Endothelial cell of umbilical vein (primary cell): ENCODE measurements around the gene SCN1B. TPM values are rescaled to one million over a fixed set of nuclear protein-coding genes. Genes with fewer than 3 reads are reported as not detected.

Experiments used
- BruUV-seq: library from RNA; stranded (reverse); fragments of 400-500 nt; replicated peaks from 2 replicates; lab custom pipeline; 2021; lab: Mats Ljungman, UMichigan
- CTCF ChIA-PET: fragments of 300-600, 350-600 bp; sonication (Branson Sonifier 250); formaldehyde crosslinking; loops from one replicate; lab custom pipeline; 2021; ENCODE audit warnings: antibody characterized with exemption, inconsistent platforms; lab: Charles Lee
- POLR2A ChIA-PET: fragments of 300-600, 350-600 bp; sonication (Branson Sonifier 250); formaldehyde crosslinking; loops from one replicate; lab custom pipeline; 2021; ENCODE audit warnings: antibody characterized with exemption, inconsistent platforms; lab: Charles Lee
- DNase-seq: peaks from one replicate; pipeline ENCODE4 v3.0.0-alpha.2; 2011; ENCODE audit warnings: low read depth, low spot score
- FAIRE-seq: peaks from 2 replicates; lab custom pipeline; 2011; peaks lifted over from hg19 to GRCh38; lab: Jason Lieb, UNC
- H2AFZ ChIP-seq: 2 replicates; pipeline ENCODE4 v1.6.0; 2012; ENCODE audit warnings: low read depth, low read length, control low read depth, inconsistent platforms
- H3K27ac ChIP-seq: 2 replicates; pipeline ENCODE4 v1.5.1; 2011; ENCODE audit warnings: low read depth, mild to moderate bottlenecking, control low read depth, low read length, moderate library complexity; ENCODE audit not compliant: insufficient read depth
- H3K27me3 ChIP-seq, 2 experiments: 2 replicates each; pipeline versions ENCODE4 v1.6.0 to v1.6.1; 2011; ENCODE audit warnings: low read length in 2 of 2, mixed read lengths in 1 of 2; ENCODE audit not compliant: control insufficient read depth in 2 of 2, insufficient read depth in 2 of 2
- H3K36me3 ChIP-seq, 2 experiments: 2 replicates in 1 of 2; 3 replicates in 1 of 2; pipeline ENCODE4 v1.5.1; 2011; ENCODE audit warnings: low read length in 2 of 2, mild to moderate bottlenecking in 1 of 2, moderate library complexity in 1 of 2; ENCODE audit not compliant: control insufficient read depth in 2 of 2, insufficient read depth in 2 of 2; ENCODE audit errors: extremely low read depth in 1 of 2
- H3K4me1 ChIP-seq: 3 replicates; pipeline ENCODE4 v1.5.1; 2011; ENCODE audit warnings: mild to moderate bottlenecking, low read length; ENCODE audit not compliant: control insufficient read depth, insufficient read depth; ENCODE audit errors: extremely low read depth
- H3K4me2 ChIP-seq: 2 replicates; pipeline ENCODE4 v1.6.1; 2011; ENCODE audit warnings: low read length, control low read depth, mixed read lengths; ENCODE audit not compliant: insufficient read depth
- H3K4me3 ChIP-seq, 3 experiments: fragments of 200-600 bp in 1 of 3; sonication (generic), shearing (Covaris generic) in 1 of 3; replicated peaks in 1 of 3; 2 replicates each; pipeline ENCODE4 v1.5.1; 2011 to 2016; ENCODE audit warnings: control low read depth in 3 of 3, low read length in 3 of 3, mild to moderate bottlenecking in 2 of 3, inconsistent platforms in 1 of 3, low read depth in 1 of 3, moderate library complexity in 1 of 3; ENCODE audit not compliant: insufficient read depth in 1 of 3
- H3K79me2 ChIP-seq: 2 replicates; pipeline ENCODE4 v1.6.0; 2012; ENCODE audit warnings: low read length, inconsistent platforms; ENCODE audit not compliant: control insufficient read depth, insufficient read depth
- H3K9ac ChIP-seq: replicated peaks from 2 replicates; pipeline ENCODE3; 2011; ENCODE audit warnings: low read length, control low read depth; ENCODE audit not compliant: insufficient read depth; ENCODE audit errors: extremely low read depth
- H3K9me1 ChIP-seq: replicated peaks from 3 replicates; pipeline ENCODE4 v1.6.0; 2011; ENCODE audit warnings: mild to moderate bottlenecking, low read length; ENCODE audit not compliant: control insufficient read depth, insufficient read depth; ENCODE audit errors: extremely low read depth
- H3K9me3 ChIP-seq: replicated peaks from 2 replicates; pipeline ENCODE4 v1.5.1; 2012; ENCODE audit warnings: low read length, inconsistent platforms; ENCODE audit not compliant: control insufficient read depth, insufficient read depth
- H4K20me1 ChIP-seq: replicated peaks from 2 replicates; pipeline ENCODE3; 2011; ENCODE audit warnings: mild to moderate bottlenecking, low read length; ENCODE audit not compliant: control insufficient read depth, insufficient read depth; ENCODE audit errors: extremely low read depth
- CTCF ChIP-seq, 2 donors: IDR thresholded peaks; 1 replicate in 1 of 2; 2 replicates in 1 of 2; pipeline ENCODE4 v1.5.1; 2011; ENCODE audit warnings: low read length in 2 of 2, mild to moderate bottlenecking in 2 of 2, moderate library complexity in 2 of 2, control low read depth in 1 of 2, inconsistent platforms in 1 of 2, low read depth in 1 of 2; ENCODE audit not compliant: insufficient read depth in 1 of 2; ENCODE audit errors: extremely low read depth in 1 of 2
- EZH2 ChIP-seq: IDR thresholded peaks from 2 replicates; pipeline ENCODE4 v1.6.1; 2012; ENCODE audit warnings: borderline replicate concordance, low read depth, mild to moderate bottlenecking, moderate library complexity, low read length, inconsistent platforms; ENCODE audit not compliant: severe bottlenecking
- FOS ChIP-seq: IDR thresholded peaks from 2 replicates; pipeline ENCODE4 v1.6.1; 2011; ENCODE audit warnings: mild to moderate bottlenecking, low read length, moderate library complexity, borderline replicate concordance; ENCODE audit not compliant: insufficient read depth
- GATA2 ChIP-seq: IDR thresholded peaks from 2 replicates; pipeline ENCODE4 v1.7.0; 2011; ENCODE audit warnings: low read depth, mild to moderate bottlenecking, moderate library complexity, mixed read lengths, low read length; ENCODE audit not compliant: insufficient read length, insufficient read depth
- JUN ChIP-seq: IDR thresholded peaks from 2 replicates; pipeline ENCODE4 v1.6.1; 2011; ENCODE audit warnings: borderline replicate concordance, low read depth; ENCODE audit not compliant: insufficient read length, insufficient read depth
- MAX ChIP-seq: IDR thresholded peaks from 2 replicates; pipeline ENCODE4 v1.6.1; 2011; ENCODE audit not compliant: insufficient read depth, insufficient read length
- MYC ChIP-seq: IDR thresholded peaks from one replicate; pipeline ENCODE4 v1.6.1; 2011; ENCODE audit warnings: mild to moderate bottlenecking, low read depth, low read length
- POLR2A ChIP-seq: IDR thresholded peaks from 2 replicates; pipeline ENCODE4 v1.6.1; 2012; ENCODE audit warnings: low read depth, mild to moderate bottlenecking, control low read depth, low read length
- POLR2AphosphoS5 ChIP-seq: IDR thresholded peaks from 2 replicates; pipeline ENCODE4 v1.6.1; 2012; ENCODE audit warnings: low read depth, mild to moderate bottlenecking, control low read depth, low read length, moderate library complexity; ENCODE audit not compliant: insufficient read depth
- dilution Hi-C: fragments of 300-500 bp; cut with MboI; formaldehyde crosslinking; loops from one replicate; pipeline ENCODE4 v1.15.0; 2019; ENCODE audit warnings: low sequenced_read_pairs; ENCODE audit not compliant: extremely low pct_ligation_motif_present
- intact Hi-C: fragments of 100-400 bp; cut with micrococcal nuclease; formaldehyde crosslinking; loops from one replicate; pipeline ENCODE4 v1.10.0; 2022
- polyA plus RNA-seq, 4 experiments: library from polyadenylated mRNA; depleted of rRNA in 3 of 4; stranded (reverse) in 3 of 4; unstranded in 1 of 4; fragments of >200 nt; gene quantifications; 2 replicates each; pipeline versions ENCODE4 v1.2.1 to v1.2.3, GENCODE V29; 2011 to 2012; ENCODE audit warnings: missing spikeins in 1 of 4
- total RNA-seq: library from RNA; stranded (reverse); gene quantifications from 2 replicates; pipeline ENCODE4 v1.2.3, GENCODE V29; 2021

Gene SCN1B
- total and polyA plus RNA-seq, 2 donors (not counting 3 experiments of a cell fraction or from before 2014, with no cell fraction given) = 11.2 to 14.2 TPM

GRCh38 chr19:35066121-35066520 is 35.9 kb downstream of the SCN1B start:
- dilution Hi-C loops (no loop called here), intact Hi-C loops (no loop called here)
- no peaks in the 10 kb centered on the region for H4K20me1 ChIP-seq
- H3K79me2 ChIP-seq = no peaks in the 10 kb centered on the region
- H3K36me3 ChIP-seq = no peaks in the 10 kb centered on the region
- POLR2A ChIA-PET = no interaction called here
- BruUV-seq = no TSS peak
- DNase-seq = no peak
- no peaks in the 10 kb centered on the region for H3K27me3 ChIP-seq
- no peak for FAIRE-seq
- CTCF ChIA-PET = interaction anchor here (0.9 to 2.7 kb wide), 17 partner anchors 8 to 429 kb away, joined by 3 to 52 read pairs (median 7); partner anchors contain the start of gene LGI4
- no peak overlapping the region for H3K4me3 ChIP-seq
- TF ChIP-seq EZH2 (no peak), CTCF (IDR thresholded peaks at IDR 0.05; ENCODE audit: extremely low read depth in 1 of 2, insufficient read depth in 1 of 2, low read depth in 1 of 2, low read length in 2 of 2) (no peak), POLR2A (no peak), FOS (no peak), GATA2 (no peak), POLR2AphosphoS5 (no peak), JUN (no peak), MYC (no peak), MAX (no peak)
- H3K4me1 ChIP-seq = no peaks in the 10 kb centered on the region
- H3K4me2 ChIP-seq = no peak overlapping the region
- H3K9ac ChIP-seq = no peak overlapping the region
- H3K27ac ChIP-seq = no peak overlapping the region
- no peaks in the 10 kb centered on the region for H3K9me1 ChIP-seq
- no peaks in the 10 kb centered on the region for H3K9me3 ChIP-seq
- no peak overlapping the region for H2AFZ ChIP-seq
